Upper lobe of left lung (tissue), 4 donors: Measurements from ENCODE around the gene SLC35B4.

Experiments
- EP300 ChIP-seq, 4 donors: sonication (generic); formaldehyde crosslinking; IDR thresholded peaks; one replicate each; pipeline ENCODE4 v1.5.1; 2017; ENCODE audit warnings: antibody characterized with exemption in 4 of 4, control low read depth in 2 of 4
- TF ChIP-seq, protein P1 (sequence below), 6 experiments: fragments of 450-650 bp in 4 of 6; fragments of 200-600 bp in 2 of 6; sonication (generic) in 2 of 6; IDR thresholded peaks; one replicate each; pipeline ENCODE4 v1.5.1; 2016 to 2019; ENCODE audit warnings: antibody characterized with exemption in 6 of 6

DNA sequence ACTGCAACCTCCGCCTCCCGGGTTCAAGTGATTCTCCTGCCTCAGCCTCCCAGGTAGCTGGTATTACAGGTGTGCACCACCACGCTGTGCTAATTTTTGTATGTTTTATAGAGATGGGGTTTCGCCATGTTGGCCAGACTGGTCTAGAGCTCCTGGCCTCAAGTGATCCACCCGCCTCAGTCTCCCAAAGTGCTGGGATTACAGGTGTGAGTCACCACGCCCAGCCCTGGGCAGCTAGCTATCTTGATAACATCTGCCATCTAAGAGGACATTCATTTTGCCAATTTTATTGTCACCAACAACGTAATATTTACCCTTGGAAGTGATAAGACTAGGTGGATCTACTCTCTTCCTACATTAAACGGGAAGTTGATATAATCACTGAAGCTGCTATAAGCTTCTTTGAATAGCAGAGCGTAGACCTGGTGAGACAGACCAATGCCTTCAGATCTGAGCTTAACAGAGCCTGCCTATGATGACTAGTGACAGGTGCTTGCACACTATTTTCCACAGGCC, 39.7 kb upstream of the SLC35B4 start:
- TF ChIP-seq, protein P1, sequence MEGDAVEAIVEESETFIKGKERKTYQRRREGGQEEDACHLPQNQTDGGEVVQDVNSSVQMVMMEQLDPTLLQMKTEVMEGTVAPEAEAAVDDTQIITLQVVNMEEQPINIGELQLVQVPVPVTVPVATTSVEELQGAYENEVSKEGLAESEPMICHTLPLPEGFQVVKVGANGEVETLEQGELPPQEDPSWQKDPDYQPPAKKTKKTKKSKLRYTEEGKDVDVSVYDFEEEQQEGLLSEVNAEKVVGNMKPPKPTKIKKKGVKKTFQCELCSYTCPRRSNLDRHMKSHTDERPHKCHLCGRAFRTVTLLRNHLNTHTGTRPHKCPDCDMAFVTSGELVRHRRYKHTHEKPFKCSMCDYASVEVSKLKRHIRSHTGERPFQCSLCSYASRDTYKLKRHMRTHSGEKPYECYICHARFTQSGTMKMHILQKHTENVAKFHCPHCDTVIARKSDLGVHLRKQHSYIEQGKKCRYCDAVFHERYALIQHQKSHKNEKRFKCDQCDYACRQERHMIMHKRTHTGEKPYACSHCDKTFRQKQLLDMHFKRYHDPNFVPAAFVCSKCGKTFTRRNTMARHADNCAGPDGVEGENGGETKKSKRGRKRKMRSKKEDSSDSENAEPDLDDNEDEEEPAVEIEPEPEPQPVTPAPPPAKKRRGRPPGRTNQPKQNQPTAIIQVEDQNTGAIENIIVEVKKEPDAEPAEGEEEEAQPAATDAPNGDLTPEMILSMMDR (IDR thresholded peaks at IDR 0.05) = no peak
- no peak for TF ChIP-seq EP300 (IDR thresholded peaks at IDR 0.05)
